ENCODE results near the gene NCOA7.

The NCOA7 gene

GRCh38 chr6:125759184-125759902, 31.4 kb upstream of the NCOA7 start:
- no peak for TF ChIP-seq CTCF (IDR thresholded peaks at IDR 0.05; ENCODE audit: insufficient read depth, missing control alignments)
- DNase-seq (ENCODE audit: insufficient read length, low spot score) (no peak), FAIRE-seq (no peak)

GRCh38 chr6:125759959-125760457, 30.8 kb upstream of the NCOA7 start:
- no peak for DNase-seq (ENCODE audit: insufficient read length, low spot score)
- TF ChIP-seq CTCF (IDR thresholded peaks at IDR 0.05; ENCODE audit: insufficient read depth, missing control alignments): no peak
- FAIRE-seq: no peak

- DNase-seq (ENCODE audit: insufficient read length, low spot score) (no peak), FAIRE-seq (no peak)
- TF ChIP-seq CTCF (IDR thresholded peaks at IDR 0.05; ENCODE audit: insufficient read depth, missing control alignments): no peak
Observed at GRCh38 chr6:125764121-125764671, 26.6 kb upstream of the NCOA7 start.

GRCh38 chr6:125765944-125766343, 24.8 kb upstream of the NCOA7 start:
- TF ChIP-seq CTCF (IDR thresholded peaks at IDR 0.05; ENCODE audit: insufficient read depth, missing control alignments): no peak
- DNase-seq (ENCODE audit: insufficient read length, low spot score) (no peak), FAIRE-seq (no peak)

GRCh38 chr6:125766641-125767040, 24.1 kb upstream of the NCOA7 start:
- DNase-seq (ENCODE audit: insufficient read length, low spot score) (no peak), FAIRE-seq (no peak)
- no peak for TF ChIP-seq CTCF (IDR thresholded peaks at IDR 0.05; ENCODE audit: insufficient read depth, missing control alignments)

GRCh38 chr6:125769147-125769783, 21.5 kb upstream of the NCOA7 start:
- TF ChIP-seq CTCF (IDR thresholded peaks at IDR 0.05; ENCODE audit: insufficient read depth, missing control alignments): no peak
- DNase-seq (ENCODE audit: insufficient read length, low spot score): no peak
- no peak for FAIRE-seq
